Activated CD8-positive, alpha-beta T cell treated with anti-CD3 and anti-CD28 coated beads for 36 hours (primary cell): ENCODE results near the gene OGFR. TPM values are rescaled to one million over a fixed set of nuclear protein-coding genes. Genes with fewer than 3 reads are reported as not detected.
"Not testable (repeated sequence)": the region's sequence is repeated elsewhere in the genome, so short reads cannot be mapped to it uniquely, and the experiment has no call there.

ENCODE experiments used
- ATAC-seq: fragments of 200-7000 bp; cut with Tn5 transposase; one replicate; pipeline ENCODE4 v1.10.0; 2021; ENCODE audit warnings: mild to moderate bottlenecking, moderate library complexity
- CTCF ChIA-PET: fragments of 350-600 bp; sonication (Branson Sonifier 250); formaldehyde crosslinking; loops from one replicate; lab custom pipeline; 2021; ENCODE audit warnings: antibody characterized with exemption; lab: Charles Lee
- POLR2A ChIA-PET: fragments of 350-600 bp; sonication (Branson Sonifier 250); formaldehyde crosslinking; loops from one replicate; lab custom pipeline; 2021; ENCODE audit warnings: antibody characterized with exemption; lab: Charles Lee
- DNase-seq: peaks from one replicate; pipeline ENCODE4 v3.0.0-alpha.2; 2020
- H3K27ac Mint-ChIP-seq: one replicate; pipeline ENCODE4 v1.8.0; 2021; ENCODE audit warnings: mild to moderate bottlenecking, mixed read lengths
- H3K27me3 Mint-ChIP-seq: one replicate; pipeline ENCODE4 v1.8.0; 2021; ENCODE audit warnings: mixed read lengths
- H3K36me3 Mint-ChIP-seq: one replicate; pipeline ENCODE4 v1.8.0; 2021; ENCODE audit warnings: low read depth, mixed read lengths
- H3K4me1 Mint-ChIP-seq: one replicate; pipeline ENCODE4 v1.8.0; 2021; ENCODE audit warnings: low read depth, mixed read lengths
- H3K4me3 Mint-ChIP-seq: one replicate; pipeline ENCODE4 v1.8.0; 2021; ENCODE audit warnings: mild to moderate bottlenecking, moderate library complexity, mixed read lengths
- H3K9me3 Mint-ChIP-seq: one replicate; pipeline ENCODE4 v1.8.0; 2021; ENCODE audit warnings: mixed read lengths
- CTCF ChIP-seq: fragments of 200-600 bp; IDR thresholded peaks from one replicate; pipeline ENCODE4 v1.8.0; 2022; ENCODE audit warnings: antibody characterized with exemption, mild to moderate bottlenecking
- intact Hi-C: fragments of 100-400 bp; cut with micrococcal nuclease; formaldehyde crosslinking; loops from one replicate; pipeline ENCODE4 v1.10.0; 2022
- total RNA-seq, 2 experiments: library from RNA; stranded (reverse); gene quantifications; one replicate each; pipeline ENCODE4 v1.2.3, GENCODE V29; 2021

Gene OGFR
- total RNA-seq, 2 experiments from 2014 or later = 53.6 to 55.2 TPM

- TF ChIP-seq CTCF = no peak
- intact Hi-C loops = no loop called here
- ATAC-seq = no peak
- Mint-ChIP-seq H3K4me1 (no peaks in the 10 kb centered on the region), H3K4me3 (no peak overlapping the region), H3K36me3 (peaks cover 26% of the 10 kb centered on the region), H3K9me3 (no peaks in the 10 kb centered on the region), H3K27ac (no peak overlapping the region), H3K27me3 (no peaks in the 10 kb centered on the region)
- no peak for DNase-seq
- ChIA-PET POLR2A (no interaction called here), CTCF (no interaction called here)
These were observed 47.6 kb downstream of the OGFR start for GRCh38 chr20:62852196-62852595.

GRCh38 chr20:62852841-62853240 is 48.2 kb downstream of the OGFR start:
- ATAC-seq = no peak
- Mint-ChIP-seq H3K4me3 (no peak overlapping the region), H3K27ac (no peak overlapping the region), H3K4me1 (no peaks in the 10 kb centered on the region), H3K9me3 (no peaks in the 10 kb centered on the region), H3K36me3 (peaks cover 28% of the 10 kb centered on the region), H3K27me3 (no peaks in the 10 kb centered on the region)
- ChIA-PET CTCF (no interaction called here), POLR2A (no interaction called here)
- intact Hi-C loops = no loop called here
- TF ChIP-seq CTCF = no peak
- DNase-seq = no peak

GRCh38 chr20:62853304-62853703 is 48.7 kb downstream of the OGFR start:
- intact Hi-C loops, ATAC-seq, DNase-seq, H3K9me3 Mint-ChIP-seq, H3K4me3 Mint-ChIP-seq, H3K27me3 Mint-ChIP-seq, POLR2A ChIA-PET, H3K4me1 Mint-ChIP-seq, H3K27ac Mint-ChIP-seq, CTCF ChIA-PET: not testable (repeated sequence)
- peaks cover 28% of the 10 kb centered on the region for H3K36me3 Mint-ChIP-seq

GRCh38 chr20:62854121-62854520 is 49.5 kb downstream of the OGFR start:
- ChIA-PET CTCF (interaction anchor here (1.6 kb wide), 1 partner anchor 46 kb away, joined by 4 read pairs; no protein-coding TSS in a partner anchor), POLR2A (interaction anchor here (0.8 kb wide), 1 partner anchor 53 kb away, joined by 3 read pairs; no protein-coding TSS in a partner anchor)
- DNase-seq = no peak
- no peaks in the 10 kb centered on the region for H3K27me3 Mint-ChIP-seq
- no peaks in the 10 kb centered on the region for H3K9me3 Mint-ChIP-seq
- H3K4me1 Mint-ChIP-seq = peaks cover 2% of the 10 kb centered on the region
- H3K36me3 Mint-ChIP-seq = peaks cover 28% of the 10 kb centered on the region
- no peak overlapping the region for H3K27ac Mint-ChIP-seq
- ATAC-seq = no peak
- no peak overlapping the region for H3K4me3 Mint-ChIP-seq
- TF ChIP-seq CTCF = no peak
- intact Hi-C loops = no loop called here

- H3K9me3 Mint-ChIP-seq = no peaks in the 10 kb centered on the region
- H3K27me3 Mint-ChIP-seq = no peaks in the 10 kb centered on the region
- no peak for TF ChIP-seq CTCF
- DNase-seq (no peak), ATAC-seq (no peak)
- H3K36me3 Mint-ChIP-seq = peaks cover 26% of the 10 kb centered on the region
- CTCF ChIA-PET = interaction anchor here (0.9 to 1.6 kb wide), 3 partner anchors 17 to 47 kb away, joined by 3 to 4 read pairs (median 4); no protein-coding TSS in a partner anchor
- H3K4me3 Mint-ChIP-seq = no peak overlapping the region
- no peak overlapping the region for H3K27ac Mint-ChIP-seq
- peaks cover 9% of the 10 kb centered on the region for H3K4me1 Mint-ChIP-seq
- intact Hi-C loops = no loop called here
- POLR2A ChIA-PET = no interaction called here
These were observed 50.5 kb downstream of the OGFR start for GRCh38 chr20:62855120-62855519.
